HG03175 (cell line): ENCODE data around the gene VAV3.
"Not testable (repeated sequence)": the region's sequence is repeated elsewhere in the genome, so short reads cannot be mapped to it uniquely, and the experiment has no call there.

Experiments used
- ATAC-seq: cut with Tn5 transposase; IDR thresholded peaks from one replicate; pipeline ENCODE4 v1.9.1; 2021; ENCODE audit warnings: mild to moderate bottlenecking, moderate library complexity; ENCODE audit not compliant: unreplicated experiment

Gene VAV3

DNA sequence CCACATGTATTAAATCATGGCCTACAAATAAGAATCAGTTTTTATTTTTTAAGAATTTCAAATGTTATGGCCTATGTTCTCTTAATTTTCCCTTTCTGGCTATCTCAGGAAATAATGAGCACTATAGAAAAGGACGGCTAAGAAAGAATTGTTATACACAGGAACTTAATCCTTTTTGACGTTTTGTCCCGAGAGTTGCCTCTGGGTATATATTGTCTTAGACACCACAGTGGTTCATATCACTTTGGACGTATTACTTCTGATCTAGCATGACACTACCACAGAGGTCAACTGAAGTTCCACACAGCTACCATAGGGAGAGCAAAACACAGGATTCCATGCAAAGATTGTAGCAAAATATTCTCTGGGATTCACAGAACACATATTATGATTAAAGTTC is 307.6 kb downstream of the VAV3 start:
- ATAC-seq, result no peak

- no peak for ATAC-seq
Measured at GRCh38 chr1:107653765-107654164, 311.2 kb downstream of the VAV3 start.

DNA sequence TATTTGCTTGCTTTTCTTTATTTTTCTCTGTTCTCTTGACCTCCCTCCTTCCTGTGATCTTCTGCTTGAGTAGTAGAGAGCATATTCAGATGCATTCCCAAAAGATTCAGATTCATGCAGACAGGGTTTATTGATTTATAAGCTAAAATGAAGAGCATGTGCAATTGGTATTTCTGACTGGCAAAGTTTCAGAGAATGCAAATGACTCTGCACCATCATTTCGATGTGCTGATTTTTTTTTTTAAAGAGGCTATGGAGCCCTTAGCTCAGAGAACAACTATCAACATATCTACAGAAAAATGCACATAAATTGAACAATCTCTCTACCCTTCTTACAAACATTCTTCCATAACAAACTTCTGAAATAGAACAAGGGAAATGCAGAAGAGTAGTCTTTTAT is 312.0 kb downstream of the VAV3 start:
- ATAC-seq, result no peak

DNA sequence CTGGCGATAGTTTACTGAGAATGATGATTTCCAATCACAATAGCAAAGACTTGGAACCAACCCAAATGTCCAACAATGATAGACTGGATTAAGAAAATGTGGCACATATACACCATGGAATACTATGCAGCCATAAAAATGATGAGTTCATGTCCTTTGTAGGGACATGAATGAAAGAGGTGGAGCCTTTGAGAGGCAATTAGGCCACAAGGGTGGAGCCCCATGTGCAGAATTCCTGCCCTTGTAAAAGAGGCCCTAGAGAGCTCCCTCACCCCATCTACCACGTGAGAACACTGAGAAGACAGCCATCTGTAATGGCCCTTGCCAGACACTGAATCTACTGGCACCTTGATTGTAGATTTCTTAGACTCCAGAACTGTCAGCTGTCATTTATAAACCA is 314.2 kb downstream of the VAV3 start:
- ATAC-seq, result not testable (repeated sequence)

GRCh38 chr1:107649023-107649422 is 316.0 kb downstream of the VAV3 start:
- ATAC-seq, result no peak

DNA sequence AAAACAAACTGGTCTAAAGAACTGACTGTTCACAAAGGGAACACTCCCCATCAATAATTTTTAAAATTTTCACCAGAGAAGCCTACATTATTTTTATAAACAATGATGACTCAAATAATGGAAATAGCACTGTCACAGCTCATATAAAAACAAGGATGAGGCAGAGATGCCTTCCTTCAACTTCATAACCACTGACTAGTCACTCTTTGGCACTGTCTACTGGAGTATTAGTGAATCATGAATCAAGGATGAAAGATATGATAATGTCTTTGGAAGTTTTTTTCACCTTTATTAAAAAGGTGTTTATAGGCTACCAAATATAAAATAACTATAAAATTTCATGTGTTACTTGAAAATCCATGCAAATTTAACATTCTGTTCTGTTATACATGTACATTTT is 316.9 kb downstream of the VAV3 start:
- ATAC-seq, result no peak

DNA sequence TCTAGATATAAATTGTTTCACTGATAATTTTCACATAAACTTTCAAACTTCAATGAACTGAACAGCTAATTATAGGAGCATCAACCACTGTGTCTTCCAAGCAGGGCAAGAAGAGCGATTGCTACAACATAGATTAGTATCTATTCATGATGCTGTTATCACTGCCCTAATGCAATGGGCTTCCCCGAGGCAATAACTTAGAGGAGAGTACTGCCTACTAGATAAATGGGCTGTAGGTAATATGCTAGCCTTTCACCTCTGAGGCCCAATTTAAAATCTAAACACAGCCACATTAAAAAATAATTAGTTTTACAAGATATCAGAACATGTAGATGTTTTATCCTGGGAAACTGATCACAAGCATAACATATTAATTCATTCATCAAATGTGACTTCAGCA is 318.0 kb downstream of the VAV3 start:
- ATAC-seq, result no peak

- ATAC-seq, result no peak
Measured at GRCh38 chr1:107643766-107644165, 321.2 kb downstream of the VAV3 start.

DNA sequence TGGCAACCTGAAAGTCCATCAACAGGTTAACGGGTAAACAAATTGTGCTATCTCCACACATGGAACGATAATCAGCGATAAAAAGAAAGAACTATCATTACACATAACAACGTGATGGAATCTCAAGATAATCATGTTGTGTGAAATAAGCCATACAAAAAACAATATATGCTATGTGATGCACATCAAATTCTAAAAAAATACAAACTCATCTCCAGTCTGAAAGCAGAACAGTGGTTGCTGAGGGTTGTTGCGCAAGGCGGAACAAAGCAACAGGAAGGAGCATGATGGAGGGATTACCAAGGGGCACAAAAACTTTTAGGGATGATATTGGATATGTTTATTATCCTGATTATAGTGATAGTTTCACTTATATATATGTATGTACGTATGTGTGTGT is 324.8 kb downstream of the VAV3 start:
- no peak for ATAC-seq

DNA sequence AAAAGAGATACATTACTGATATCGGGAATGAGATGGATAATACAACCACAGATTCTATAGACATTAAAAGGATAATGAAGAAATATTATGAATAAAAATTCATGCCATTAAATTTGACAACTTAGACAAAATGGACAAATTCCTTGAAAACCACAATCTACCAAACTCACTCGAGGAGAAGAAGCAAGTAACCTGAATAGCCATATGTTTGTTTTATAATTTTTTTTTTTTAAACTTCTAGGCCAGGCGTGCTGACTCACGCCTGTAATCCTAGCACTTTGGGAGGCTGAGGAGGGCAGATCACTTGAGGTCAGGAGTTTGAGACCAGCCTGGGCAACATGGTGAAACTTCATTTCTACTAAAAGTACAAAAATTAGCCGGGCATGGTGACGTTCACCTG is 327.9 kb downstream of the VAV3 start:
- no peak for ATAC-seq

- no peak for ATAC-seq
Measured at GRCh38 chr1:107633596-107633995, 331.4 kb downstream of the VAV3 start.

- no peak for ATAC-seq
Measured at GRCh38 chr1:107626073-107626796, 338.7 kb downstream of the VAV3 start.

DNA sequence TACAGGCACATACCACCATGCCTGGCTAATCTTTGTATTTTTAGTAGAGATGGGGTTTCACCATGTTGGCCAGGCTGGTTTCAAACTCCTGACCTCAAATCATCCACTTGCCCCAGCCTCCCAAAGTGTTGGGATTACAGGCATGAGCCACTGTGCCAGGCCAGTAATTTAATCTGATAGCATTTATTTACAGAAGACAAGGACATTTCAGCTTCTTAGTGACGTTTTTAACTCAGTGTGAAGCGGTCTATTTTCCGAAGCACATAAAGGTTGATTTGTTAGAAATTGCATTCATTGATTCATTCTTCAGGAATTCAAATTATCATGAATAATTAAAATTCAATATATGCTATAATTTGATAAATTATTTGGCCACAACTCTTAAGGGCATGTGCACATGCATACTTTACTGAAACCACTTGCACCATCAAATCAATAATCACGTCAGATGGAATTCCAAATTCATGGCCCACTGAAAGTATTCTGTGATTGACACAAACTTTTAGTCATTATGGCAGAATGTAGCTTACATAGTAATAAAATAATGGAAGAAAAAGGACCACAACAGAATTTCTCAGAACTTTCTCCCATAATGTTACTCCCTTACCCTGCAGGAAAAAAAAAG is 339.5 kb downstream of the VAV3 start:
- ATAC-seq, result no peak

DNA sequence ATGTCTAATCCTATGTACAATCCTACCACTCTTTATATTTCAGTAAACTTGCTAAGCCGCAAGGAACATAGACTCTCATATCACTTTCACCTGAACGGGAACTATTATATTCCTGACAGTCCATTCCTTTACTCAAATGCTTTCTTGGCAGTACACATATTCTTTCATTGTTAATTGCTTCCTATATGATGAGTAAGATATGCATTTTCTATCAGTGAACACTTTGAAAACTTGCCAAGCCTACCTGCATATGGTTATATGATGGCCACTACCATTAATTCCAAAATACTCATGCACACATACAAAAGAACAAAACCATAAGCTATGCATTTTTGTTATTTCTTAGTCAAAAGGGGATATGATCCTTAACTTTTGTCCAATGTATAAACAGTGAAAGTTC is 341.5 kb downstream of the VAV3 start:
- no peak for ATAC-seq

DNA sequence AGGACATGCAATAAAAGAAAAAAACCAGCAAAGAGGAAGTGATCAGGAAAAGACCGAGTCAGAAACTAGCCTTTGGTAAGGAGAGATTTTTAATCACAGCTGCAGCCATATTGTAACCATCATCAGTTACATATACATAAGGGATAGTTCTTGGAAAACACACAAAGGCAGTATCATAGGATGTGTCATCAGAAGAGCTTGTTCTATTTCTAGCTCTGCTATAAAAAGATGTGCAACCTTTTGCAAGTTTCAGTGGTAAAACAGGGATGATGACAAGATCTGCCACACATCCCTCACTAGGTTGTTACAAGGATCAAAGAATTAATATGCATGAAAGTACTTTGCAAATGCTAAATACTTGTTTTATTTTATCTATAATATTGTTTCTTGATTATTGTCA is 342.0 kb downstream of the VAV3 start:
- ATAC-seq, result no peak

GRCh38 chr1:107622535-107622934 is 342.4 kb downstream of the VAV3 start:
- ATAC-seq, result no peak

GRCh38 chr1:107620753-107621152 is 344.2 kb downstream of the VAV3 start:
- ATAC-seq, result no peak

GRCh38 chr1:107618539-107618938 is 346.4 kb downstream of the VAV3 start:
- ATAC-seq, result no peak

DNA sequence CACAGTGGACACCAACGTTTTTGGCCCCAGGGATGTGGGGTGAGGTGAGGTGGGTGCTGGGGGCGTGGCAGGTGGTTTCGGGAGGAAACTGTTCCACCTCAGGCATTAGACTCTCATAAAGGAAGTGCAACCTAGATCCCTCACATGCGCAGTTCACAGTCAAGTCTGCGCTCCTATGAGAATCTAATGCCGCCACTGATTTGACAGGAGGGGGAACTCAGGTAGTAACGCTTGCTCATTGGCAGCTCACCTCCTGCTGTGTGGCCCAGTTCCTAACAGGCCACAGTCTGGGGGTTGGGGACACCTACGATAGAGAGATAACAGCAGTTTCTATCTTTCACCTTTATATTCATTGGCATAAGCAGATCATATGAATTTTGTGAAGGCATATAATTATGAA is 347.1 kb downstream of the VAV3 start:
- no peak for ATAC-seq

- no peak for ATAC-seq
Measured at GRCh38 chr1:107617456-107617855, 347.5 kb downstream of the VAV3 start.

- ATAC-seq, result no peak
Measured at GRCh38 chr1:107609808-107610207, 355.2 kb downstream of the VAV3 start.

DNA sequence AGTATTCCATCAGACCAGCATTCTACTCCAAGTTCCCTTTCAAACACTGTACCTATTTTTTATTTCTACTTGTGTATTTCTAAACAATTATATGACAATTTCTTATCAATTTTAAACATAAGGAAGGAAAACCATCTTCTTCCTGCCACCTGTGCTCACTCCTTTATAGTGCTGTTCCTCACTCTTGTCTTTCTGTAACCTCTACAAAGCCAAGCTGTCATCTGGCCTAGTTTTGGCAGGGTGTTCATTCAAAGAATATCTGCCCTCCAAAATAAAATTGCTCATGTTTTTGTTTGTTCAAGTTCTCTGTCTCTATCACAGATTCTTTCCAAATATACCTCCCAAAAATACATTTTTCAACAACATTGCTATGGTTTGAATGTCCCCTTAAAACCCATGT is 360.2 kb downstream of the VAV3 start:
- ATAC-seq, result no peak

- ATAC-seq, result no peak
Measured at GRCh38 chr1:107600607-107601160, 364.3 kb downstream of the VAV3 start.
